Measurements from ENCODE around the gene GAPDHS.
A peak's percentile ranks its signal among the peaks of the same experiment; 100 is the strongest.

The GAPDHS gene

DNA sequence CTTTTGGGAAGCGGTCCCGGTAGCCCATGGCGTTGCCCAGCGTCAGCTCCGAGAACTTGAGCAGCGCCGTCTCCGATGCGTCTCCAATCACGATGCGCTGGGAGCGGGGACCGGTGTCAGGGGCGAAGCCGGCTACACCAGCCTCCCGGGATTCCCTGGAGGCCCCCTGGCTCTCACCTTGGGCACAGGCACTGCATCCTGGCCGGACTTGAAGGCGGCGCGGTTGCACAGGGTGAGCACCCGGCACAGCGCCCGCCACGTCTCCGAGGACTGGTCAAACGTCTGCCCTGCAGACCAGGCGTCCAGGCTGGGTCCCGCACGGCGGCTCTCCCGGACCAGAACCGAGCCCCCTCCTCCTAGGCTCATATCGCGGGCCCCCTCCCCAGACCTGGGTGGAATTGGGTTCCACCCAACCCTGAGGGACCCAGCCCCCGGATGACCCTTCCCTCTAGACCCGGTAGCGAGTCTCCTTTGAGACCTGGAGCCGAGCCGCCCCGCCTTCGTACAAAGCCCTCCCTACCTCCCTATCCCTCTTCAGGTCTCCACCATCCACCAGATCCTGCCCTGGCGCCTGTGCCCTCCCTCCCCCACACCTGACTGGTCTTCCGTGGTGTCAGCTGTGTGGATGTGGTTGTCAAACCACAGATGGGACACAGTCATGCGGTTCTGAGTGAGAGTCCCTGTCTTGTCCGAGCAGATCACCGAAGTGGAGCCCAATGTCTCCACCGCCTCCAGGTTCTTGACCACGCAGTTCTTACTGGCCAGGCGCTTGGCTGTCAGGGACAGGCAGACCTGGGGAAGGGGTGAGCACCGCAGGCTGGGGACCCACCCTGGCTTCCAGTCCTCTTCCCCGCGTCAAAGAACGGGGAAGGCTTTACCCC, 25.4 kb downstream of the GAPDHS start:
- Histone ChIP-seq H3K4me1 (ENCODE audit: control insufficient read depth, insufficient read depth, low read length, poor library complexity, severe bottlenecking) (no peaks in the 10 kb centered on the region), H3K4me3 (ENCODE audit: extremely low read depth, insufficient read depth, low read length, poor library complexity, severe bottlenecking) (peak overlapping the region; percentile 29), H3K9me3 (ENCODE audit: control insufficient read depth, low read length) (no peaks in the 10 kb centered on the region), H3K27ac (ENCODE audit: low read depth, low read length, severe bottlenecking) (no peak overlapping the region), H3K36me3 (ENCODE audit: control insufficient read depth, insufficient read depth, low read length) (no peaks in the 10 kb centered on the region)
- 52 to 53% methylated on average over 31 to 49 of the region's 53 CpGs for WGBS, 2 experiments (ENCODE audit: insufficient coverage in 2 of 2)

DNA sequence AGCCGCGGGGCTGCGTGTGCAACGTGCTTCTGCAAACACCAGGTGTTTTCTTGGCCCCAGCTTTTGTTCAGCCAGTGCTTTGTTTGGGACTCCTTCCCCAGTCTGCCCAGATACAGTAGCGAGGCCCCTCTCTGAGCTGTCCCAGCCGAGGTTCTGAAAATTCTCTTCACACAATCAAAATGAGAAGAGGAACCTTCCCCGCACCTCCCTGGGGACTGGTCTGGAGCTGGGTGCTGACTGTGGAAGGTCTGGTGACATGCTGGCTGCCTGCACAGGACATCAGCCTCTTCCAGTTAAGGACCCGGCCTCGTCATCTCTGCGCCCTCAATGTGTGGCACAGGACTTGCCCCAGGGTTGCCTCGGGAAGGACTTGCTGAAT, 26.0 kb downstream of the GAPDHS start:
- WGBS, 2 experiments (ENCODE audit: insufficient coverage in 2 of 2): 82% methylated on average over 9 to 11 of the region's 11 CpGs
- H3K36me3 ChIP-seq (ENCODE audit: control insufficient read depth, insufficient read depth, low read length): no peaks in the 10 kb centered on the region
- no peak overlapping the region for H3K27ac ChIP-seq (ENCODE audit: low read depth, low read length, severe bottlenecking)
- H3K4me1 ChIP-seq (ENCODE audit: control insufficient read depth, insufficient read depth, low read length, poor library complexity, severe bottlenecking): no peaks in the 10 kb centered on the region
- H3K4me3 ChIP-seq (ENCODE audit: extremely low read depth, insufficient read depth, low read length, poor library complexity, severe bottlenecking): no peak overlapping the region
- no peaks in the 10 kb centered on the region for H3K9me3 ChIP-seq (ENCODE audit: control insufficient read depth, low read length)

DNA sequence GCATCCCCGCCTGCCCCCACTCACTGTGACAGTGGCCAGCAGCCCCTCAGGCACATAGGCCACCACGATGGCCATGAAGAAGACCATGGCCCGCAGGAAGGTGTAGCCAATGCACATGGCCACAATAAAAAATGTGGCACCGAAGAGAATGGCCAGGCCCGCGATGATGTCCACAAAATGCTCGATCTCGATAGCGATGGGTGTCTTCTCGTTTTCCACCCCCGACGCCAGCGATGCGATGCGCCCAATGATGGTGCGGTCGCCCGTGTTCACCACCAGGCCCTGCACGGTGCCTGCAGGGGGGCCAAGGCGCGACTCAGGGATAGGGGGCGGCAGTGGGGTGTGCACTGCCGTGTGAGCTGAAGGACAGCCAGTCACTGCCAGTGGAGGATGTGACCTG, 26.5 kb downstream of the GAPDHS start:
- 90 to 92% methylated on average over 23 of the region's 23 CpGs for WGBS, 2 experiments (ENCODE audit: insufficient coverage in 2 of 2)
- Histone ChIP-seq H3K27ac (ENCODE audit: low read depth, low read length, severe bottlenecking) (no peak overlapping the region), H3K4me3 (ENCODE audit: extremely low read depth, insufficient read depth, low read length, poor library complexity, severe bottlenecking) (no peak overlapping the region), H3K4me1 (ENCODE audit: control insufficient read depth, insufficient read depth, low read length, poor library complexity, severe bottlenecking) (no peaks in the 10 kb centered on the region), H3K9me3 (ENCODE audit: control insufficient read depth, low read length) (no peaks in the 10 kb centered on the region), H3K36me3 (ENCODE audit: control insufficient read depth, insufficient read depth, low read length) (no peaks in the 10 kb centered on the region)

DNA sequence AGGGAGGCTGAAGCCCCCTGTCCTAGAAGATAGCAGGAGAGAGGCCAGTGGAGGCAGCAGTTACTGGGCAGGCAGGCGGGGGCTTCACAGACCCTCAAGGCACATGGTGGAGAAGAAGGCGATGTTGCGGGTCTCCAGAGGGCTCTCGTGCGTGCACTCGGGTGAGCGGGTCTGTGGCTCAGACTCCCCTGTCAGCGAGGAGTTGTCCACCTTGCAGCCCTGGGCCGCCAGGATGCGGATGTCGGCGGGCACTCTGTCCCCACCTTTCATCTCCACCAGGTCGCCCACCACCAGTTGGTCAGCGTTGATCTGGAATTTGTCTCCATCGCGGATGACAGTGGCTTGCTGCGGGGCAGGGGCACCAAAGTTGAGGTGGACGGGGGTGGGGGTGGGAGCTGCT, 27.0 kb downstream of the GAPDHS start:
- no peaks in the 10 kb centered on the region for H3K36me3 ChIP-seq (ENCODE audit: control insufficient read depth, insufficient read depth, low read length)
- H3K4me1 ChIP-seq (ENCODE audit: control insufficient read depth, insufficient read depth, low read length, poor library complexity, severe bottlenecking): no peaks in the 10 kb centered on the region
- H3K27ac ChIP-seq (ENCODE audit: low read depth, low read length, severe bottlenecking): no peak overlapping the region
- WGBS, 2 experiments (ENCODE audit: insufficient coverage in 2 of 2): 92 to 93% methylated on average over 10 to 13 of the region's 18 CpGs
- no peaks in the 10 kb centered on the region for H3K9me3 ChIP-seq (ENCODE audit: control insufficient read depth, low read length)
- H3K4me3 ChIP-seq (ENCODE audit: extremely low read depth, insufficient read depth, low read length, poor library complexity, severe bottlenecking): no peak overlapping the region

DNA sequence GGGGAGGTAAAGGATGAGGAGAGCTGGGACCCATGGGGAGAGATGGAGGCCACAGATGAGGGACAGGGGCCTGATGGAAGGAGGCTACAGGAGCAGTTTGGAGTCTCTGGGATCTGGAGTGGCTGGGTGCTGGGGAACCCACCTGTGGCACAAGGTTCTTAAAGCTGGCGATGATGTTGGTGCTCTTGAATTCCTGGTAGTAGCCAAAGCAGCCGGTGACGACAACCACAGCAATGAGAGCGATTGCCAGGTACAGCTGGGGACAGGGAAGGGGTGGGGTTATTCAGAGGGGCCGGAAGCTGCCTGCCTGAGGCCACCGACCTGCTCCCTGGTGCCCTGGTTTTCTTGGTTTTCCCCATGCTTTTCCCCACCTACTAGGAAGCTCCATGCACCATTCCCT, 27.4 kb downstream of the GAPDHS start:
- Histone ChIP-seq H3K27ac (ENCODE audit: low read depth, low read length, severe bottlenecking) (no peak overlapping the region), H3K9me3 (ENCODE audit: control insufficient read depth, low read length) (no peaks in the 10 kb centered on the region), H3K4me3 (ENCODE audit: extremely low read depth, insufficient read depth, low read length, poor library complexity, severe bottlenecking) (no peak overlapping the region), H3K4me1 (ENCODE audit: control insufficient read depth, insufficient read depth, low read length, poor library complexity, severe bottlenecking) (no peaks in the 10 kb centered on the region), H3K36me3 (ENCODE audit: control insufficient read depth, insufficient read depth, low read length) (no peaks in the 10 kb centered on the region)
- WGBS, 2 experiments (ENCODE audit: insufficient coverage in 2 of 2): 69 to 70% methylated on average over 5 to 6 of the region's 6 CpGs

DNA sequence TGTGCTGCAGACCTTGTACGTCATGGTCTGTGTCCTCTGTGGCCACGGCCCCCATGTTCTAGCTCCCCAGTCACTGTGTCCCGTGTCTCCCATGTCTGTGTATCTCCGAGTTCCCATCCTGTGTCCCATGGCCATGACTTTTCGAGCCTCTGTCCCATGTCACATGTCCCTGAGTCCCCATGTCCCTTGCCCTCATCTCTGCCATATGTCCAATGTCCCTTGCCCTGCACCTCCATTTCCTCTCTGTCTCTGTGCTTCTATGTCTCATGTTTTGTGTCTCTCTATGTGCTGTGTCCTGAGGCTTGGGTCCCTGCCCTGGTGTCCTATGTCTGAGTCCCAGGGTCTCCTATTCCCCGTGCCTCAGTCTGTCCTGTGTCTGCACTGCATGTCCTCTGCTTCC, 28.2 kb downstream of the GAPDHS start:
- Histone ChIP-seq H3K4me1 (ENCODE audit: control insufficient read depth, insufficient read depth, low read length, poor library complexity, severe bottlenecking) (no peaks in the 10 kb centered on the region), H3K36me3 (ENCODE audit: control insufficient read depth, insufficient read depth, low read length) (no peaks in the 10 kb centered on the region), H3K4me3 (ENCODE audit: extremely low read depth, insufficient read depth, low read length, poor library complexity, severe bottlenecking) (no peak overlapping the region), H3K9me3 (ENCODE audit: control insufficient read depth, low read length) (no peaks in the 10 kb centered on the region), H3K27ac (ENCODE audit: low read depth, low read length, severe bottlenecking) (no peak overlapping the region)
- 86% methylated on average over 5 of the region's 6 CpGs for WGBS, 2 experiments (ENCODE audit: insufficient coverage in 2 of 2)

DNA sequence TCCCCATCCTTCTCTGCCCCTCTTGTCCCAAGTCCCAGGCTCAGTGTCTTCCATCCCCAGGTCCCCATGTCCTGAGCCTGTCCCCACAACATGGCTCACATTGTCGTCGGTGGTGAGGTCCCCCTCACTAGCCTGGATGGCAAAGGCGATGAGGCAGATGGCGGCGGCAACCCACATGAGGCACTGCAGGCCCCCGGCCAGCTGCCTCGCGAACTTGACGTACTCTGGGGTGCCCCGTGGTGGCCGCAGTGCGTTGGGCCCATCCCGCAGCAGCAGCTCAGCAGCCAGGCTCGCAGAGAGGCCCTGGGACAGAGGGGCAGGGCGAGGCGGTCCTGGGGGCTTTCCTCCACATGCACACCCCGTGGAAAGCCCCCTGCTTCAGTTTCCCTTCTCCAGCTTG, 29.1 kb downstream of the GAPDHS start:
- H3K36me3 ChIP-seq (ENCODE audit: control insufficient read depth, insufficient read depth, low read length): no peaks in the 10 kb centered on the region
- no peaks in the 10 kb centered on the region for H3K9me3 ChIP-seq (ENCODE audit: control insufficient read depth, low read length)
- no peaks in the 10 kb centered on the region for H3K4me1 ChIP-seq (ENCODE audit: control insufficient read depth, insufficient read depth, low read length, poor library complexity, severe bottlenecking)
- 60 to 75% methylated on average over 13 to 17 of the region's 17 CpGs for WGBS, 2 experiments (ENCODE audit: insufficient coverage in 2 of 2)
- H3K4me3 ChIP-seq (ENCODE audit: extremely low read depth, insufficient read depth, low read length, poor library complexity, severe bottlenecking): no peak overlapping the region
- no peak overlapping the region for H3K27ac ChIP-seq (ENCODE audit: low read depth, low read length, severe bottlenecking)

DNA sequence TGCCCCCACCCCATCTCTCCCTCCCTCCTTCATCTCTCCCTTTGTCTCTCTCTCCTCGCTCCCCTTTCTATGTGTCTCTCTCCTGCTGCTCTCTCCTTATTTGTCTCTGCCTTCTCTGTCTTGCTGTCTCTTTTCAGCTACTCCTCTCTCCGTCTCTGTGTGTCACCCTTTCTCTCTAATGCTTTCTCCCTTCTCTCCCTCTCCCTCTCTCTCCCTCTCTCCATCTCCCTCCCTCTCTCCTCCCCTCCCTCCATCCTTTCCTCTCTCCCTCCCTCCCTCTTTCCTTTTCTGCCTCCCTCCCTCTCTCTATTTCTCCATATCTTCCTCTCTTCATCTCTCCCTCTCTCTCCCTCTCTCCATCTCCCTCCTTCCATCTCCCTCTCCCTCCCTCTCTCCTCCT, 29.5 kb downstream of the GAPDHS start:
- H3K36me3 ChIP-seq (ENCODE audit: control insufficient read depth, insufficient read depth, low read length): no peaks in the 10 kb centered on the region
- no peaks in the 10 kb centered on the region for H3K4me1 ChIP-seq (ENCODE audit: control insufficient read depth, insufficient read depth, low read length, poor library complexity, severe bottlenecking)
- no peak overlapping the region for H3K4me3 ChIP-seq (ENCODE audit: extremely low read depth, insufficient read depth, low read length, poor library complexity, severe bottlenecking)
- no peak overlapping the region for H3K27ac ChIP-seq (ENCODE audit: low read depth, low read length, severe bottlenecking)
- WGBS, 2 experiments (ENCODE audit: insufficient coverage in 2 of 2): 74 to 76% methylated on average over 2 of the region's 2 CpGs
- no peaks in the 10 kb centered on the region for H3K9me3 ChIP-seq (ENCODE audit: control insufficient read depth, low read length)

DNA sequence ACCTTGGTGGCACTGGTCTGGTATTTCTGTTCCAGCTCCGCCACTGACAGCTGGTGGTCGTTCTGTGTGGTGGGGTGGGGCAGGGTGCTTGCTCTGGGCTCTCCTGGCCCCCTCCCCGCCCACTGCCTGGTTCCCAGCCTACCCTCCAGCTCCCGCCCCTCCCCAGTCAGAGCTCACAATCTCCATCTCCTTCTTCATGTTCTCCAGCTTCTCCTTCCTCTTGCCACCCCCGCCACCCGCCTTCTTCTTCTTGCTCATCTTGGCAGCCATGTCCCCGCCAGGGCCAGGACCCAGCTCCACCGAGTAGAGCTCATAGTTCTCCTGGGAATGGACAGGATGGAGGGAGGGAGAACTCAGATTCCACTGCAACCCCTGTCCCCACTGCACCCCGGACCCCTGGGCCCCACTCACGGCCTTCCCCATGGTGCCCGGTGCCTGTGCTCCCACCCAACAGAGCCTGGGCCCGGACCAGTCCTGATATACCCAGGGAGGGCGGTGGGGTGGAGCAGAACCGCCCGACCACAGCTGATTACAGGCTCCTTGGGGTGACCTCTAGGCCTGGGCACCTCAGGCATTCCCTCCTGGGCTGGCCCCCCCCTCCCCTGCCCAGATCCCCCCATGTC, 30.1 kb downstream of the GAPDHS start, which contains the start of gene ATP4A:
Gene ATP4A (minus strand): TSS at position 452 of the 623 bp plus-strand sequence. CDS start 29 bp downstream, at position 423.
- 82 to 84% methylated on average over 4 to 5 of the region's 15 CpGs for WGBS, 2 experiments (ENCODE audit: insufficient coverage in 2 of 2)
- Histone ChIP-seq H3K36me3 (ENCODE audit: control insufficient read depth, insufficient read depth, low read length) (no peaks in the 10 kb centered on the region), H3K9me3 (ENCODE audit: control insufficient read depth, low read length) (no peaks in the 10 kb centered on the region), H3K4me3 (ENCODE audit: extremely low read depth, insufficient read depth, low read length, poor library complexity, severe bottlenecking) (no peak within 1 kb of the TSS), H3K27ac (ENCODE audit: low read depth, low read length, severe bottlenecking) (no peak within 1 kb of the TSS), H3K4me1 (ENCODE audit: control insufficient read depth, insufficient read depth, low read length, poor library complexity, severe bottlenecking) (no peaks in the 10 kb centered on the region)

DNA sequence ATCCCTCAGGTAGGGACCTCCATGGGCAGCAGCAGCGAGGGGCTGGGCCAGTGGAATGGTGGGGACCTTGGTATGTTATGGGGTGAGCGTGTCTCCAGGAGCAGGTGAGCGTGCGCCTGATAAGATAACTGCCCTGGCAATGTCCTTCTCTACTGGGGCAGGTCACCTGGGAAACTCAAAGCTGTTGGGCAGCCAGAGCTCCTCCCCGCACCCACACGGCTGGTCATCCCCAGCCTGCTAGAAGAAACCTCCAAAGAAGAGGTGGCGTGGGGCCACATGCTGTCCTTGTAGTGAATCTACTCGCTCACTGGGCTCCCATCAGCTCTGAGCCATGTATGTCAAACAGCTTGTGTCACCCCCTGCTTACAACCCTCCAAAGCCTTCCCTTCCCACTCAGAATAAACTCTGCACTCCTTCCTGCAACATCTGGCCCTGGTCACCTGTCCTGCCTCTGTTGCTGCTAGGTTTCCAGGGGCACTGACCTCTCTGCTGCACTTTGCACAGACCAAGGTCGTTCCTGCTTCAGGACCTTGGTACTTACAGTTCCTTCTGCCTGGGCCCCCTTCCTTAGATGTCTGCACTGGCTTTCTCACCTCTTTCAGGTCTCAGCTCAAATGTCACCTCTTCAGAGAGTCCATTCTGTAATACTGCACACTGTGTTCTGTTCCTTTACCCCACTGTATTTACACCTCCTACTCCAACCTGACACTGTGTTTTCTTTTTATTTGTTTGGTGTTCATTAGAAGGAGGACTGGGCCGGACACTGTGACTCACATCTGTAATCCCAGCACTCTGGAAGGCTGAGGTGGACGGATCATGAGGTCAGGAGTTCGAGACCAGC, 32.0 kb downstream of the GAPDHS start:
- Histone ChIP-seq H3K9me3 (ENCODE audit: control insufficient read depth, low read length) (no peaks in the 10 kb centered on the region), H3K4me1 (ENCODE audit: control insufficient read depth, insufficient read depth, low read length, poor library complexity, severe bottlenecking) (no peaks in the 10 kb centered on the region), H3K36me3 (ENCODE audit: control insufficient read depth, insufficient read depth, low read length) (no peaks in the 10 kb centered on the region), H3K27ac (ENCODE audit: low read depth, low read length, severe bottlenecking) (no peak overlapping the region), H3K4me3 (ENCODE audit: extremely low read depth, insufficient read depth, low read length, poor library complexity, severe bottlenecking) (no peak overlapping the region)
- WGBS, 2 experiments (ENCODE audit: insufficient coverage in 2 of 2): 87 to 88% methylated on average over 9 to 12 of the region's 12 CpGs

Data from mesodermal cell (in vitro differentiated cells).